Measurements from ENCODE around the gene ASIC2.

The ASIC2 gene

DNA sequence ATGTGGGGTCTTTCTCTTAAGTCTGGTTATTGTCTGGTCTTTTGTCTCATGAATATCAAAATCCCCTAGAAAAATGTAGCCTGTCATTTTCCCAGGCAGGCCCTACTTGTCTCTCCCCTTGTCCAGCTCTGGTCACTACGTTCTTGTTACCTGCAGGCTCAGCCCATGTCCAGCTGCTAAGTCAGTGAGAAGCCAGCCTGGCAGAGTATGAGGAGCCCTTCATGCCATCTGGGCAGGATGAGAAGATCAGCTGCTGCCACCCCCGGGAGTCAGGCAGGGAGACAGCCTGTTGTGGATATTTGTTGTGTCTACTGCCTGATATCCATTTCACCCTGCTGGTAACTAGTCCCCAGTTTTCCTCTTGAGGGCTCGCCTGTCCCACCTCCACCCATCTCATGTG lies 88.9 kb downstream of the ASIC2 start:
- no peak for DNase-seq (ENCODE audit: low spot score)

DNA sequence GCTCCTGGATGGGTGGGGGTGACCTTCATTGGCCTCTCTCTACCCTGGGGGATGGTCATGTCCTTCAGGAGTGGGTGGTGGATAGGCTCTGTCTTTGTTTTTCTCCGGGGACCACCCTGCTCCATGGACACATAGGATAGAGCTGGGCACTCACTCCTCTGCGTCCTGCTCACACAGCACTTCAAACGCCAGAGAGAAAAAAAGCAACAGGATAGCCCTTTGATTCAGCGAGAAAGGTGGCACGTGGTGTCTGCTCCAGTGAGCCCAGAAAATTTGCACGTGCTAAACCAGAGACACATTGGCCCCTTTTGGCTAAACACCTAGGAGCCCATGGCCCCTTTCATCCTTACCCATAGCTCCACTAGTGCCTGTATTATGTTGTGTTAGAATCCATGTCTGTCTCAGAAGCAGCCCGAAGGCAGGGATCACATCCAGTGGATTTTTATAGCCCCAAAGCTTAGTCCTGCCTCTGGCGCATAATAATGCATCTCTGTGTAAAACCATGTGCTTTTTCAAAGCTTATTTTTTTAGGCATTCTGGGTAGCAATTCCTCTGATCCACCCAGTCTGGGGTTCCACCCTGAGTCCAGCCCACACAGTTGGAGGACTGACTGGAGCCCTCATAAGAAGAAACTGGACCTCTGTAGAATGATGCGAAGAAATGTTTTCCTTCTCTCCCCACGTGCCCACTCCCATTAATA lies 90.1 kb downstream of the ASIC2 start:
- no peak for DNase-seq (ENCODE audit: low spot score)

- DNase-seq (ENCODE audit: low spot score) = no peak
Measured at GRCh38 chr17:33202021-33202420, 91.1 kb downstream of the ASIC2 start.

GRCh38 chr17:33201283-33201682 lies 91.8 kb downstream of the ASIC2 start:
- no peak for DNase-seq (ENCODE audit: low spot score)

GRCh38 chr17:33200587-33200986 lies 92.5 kb downstream of the ASIC2 start:
- DNase-seq (ENCODE audit: low spot score) = no peak

DNA sequence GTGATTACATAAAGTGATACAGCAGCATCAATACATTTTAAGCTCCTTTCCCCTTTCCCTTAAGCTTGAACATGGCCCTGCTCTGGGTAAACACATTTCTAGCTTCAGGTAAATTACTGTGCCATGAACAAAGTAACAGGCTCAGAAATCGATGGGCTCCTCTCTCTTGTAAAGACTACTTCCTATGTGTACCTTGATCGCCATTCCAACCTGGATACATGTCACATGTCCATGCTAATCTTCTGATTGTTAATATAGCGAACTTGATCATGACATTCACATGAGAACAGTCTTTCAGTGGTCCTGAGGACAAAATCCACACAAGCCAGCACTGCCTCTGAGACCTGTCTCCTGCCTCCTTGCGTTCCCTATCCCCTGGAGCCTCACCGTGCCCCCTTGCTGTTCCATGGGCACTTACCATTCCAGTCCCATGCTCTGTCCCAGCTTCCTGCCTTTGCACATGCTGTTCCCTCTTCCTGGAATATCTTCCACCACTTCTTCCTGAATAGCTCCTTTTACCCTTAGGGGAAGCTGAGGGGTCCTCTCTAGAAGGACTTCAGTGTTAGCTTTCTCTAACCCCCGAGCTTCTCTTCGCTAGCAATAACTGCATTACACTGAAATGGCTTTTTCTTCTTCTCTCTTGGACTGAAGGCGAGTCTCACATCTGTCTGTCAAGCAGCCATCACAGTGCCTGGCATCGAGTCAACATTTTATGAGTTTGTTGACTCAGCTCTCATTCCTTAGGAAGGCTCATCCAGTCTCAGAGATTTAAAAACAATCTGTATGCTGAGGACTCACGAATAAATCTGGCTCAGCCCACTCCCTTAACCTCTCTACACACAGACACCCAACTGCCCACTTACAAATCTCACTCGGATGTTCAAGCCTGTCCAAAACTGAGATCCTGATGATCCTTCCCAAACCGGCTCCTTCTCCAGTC lies 93.3 kb downstream of the ASIC2 start:
- DNase-seq (ENCODE audit: low spot score) = no peak

DNA sequence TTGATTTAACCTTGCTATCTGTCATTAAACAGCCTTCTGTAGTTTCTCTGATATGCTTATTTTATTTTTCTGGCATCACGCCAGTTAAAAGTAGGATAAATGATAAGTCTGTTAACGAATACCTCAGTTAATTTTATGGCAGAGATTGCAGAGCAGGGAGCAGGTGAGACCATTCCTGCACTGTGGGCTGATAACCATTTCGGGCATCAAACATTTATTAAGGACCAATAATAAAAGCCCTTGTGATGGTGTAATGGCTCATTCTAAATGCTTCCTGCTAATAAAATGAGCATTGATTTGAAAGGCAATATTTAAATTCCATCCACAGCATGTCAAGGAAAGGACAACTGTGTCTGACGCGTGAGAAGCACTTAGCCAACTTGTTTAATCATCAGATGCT lies 94.1 kb downstream of the ASIC2 start:
- DNase-seq (ENCODE audit: low spot score) = no peak

- DNase-seq (ENCODE audit: low spot score) = no peak
Measured at GRCh38 chr17:33197342-33197741, 95.8 kb downstream of the ASIC2 start.

DNA sequence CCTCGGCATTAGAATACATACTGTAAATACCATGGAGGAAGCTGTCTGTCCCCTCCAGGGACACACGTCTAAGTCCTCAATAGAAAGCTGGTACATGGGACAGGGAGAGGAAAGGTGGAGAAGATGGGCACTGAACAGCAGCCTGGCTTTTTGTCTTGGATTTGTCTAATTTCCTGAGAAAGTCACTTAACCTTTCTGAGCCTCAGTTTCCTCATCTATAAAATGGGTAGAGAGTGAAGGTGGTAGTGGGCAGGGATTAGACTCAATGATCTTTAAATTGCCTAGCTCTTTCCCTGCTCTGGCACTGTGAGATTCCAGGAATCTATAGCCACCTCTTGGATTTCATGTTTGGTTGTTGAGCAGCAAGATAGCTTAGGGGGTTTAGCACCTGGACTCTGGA lies 96.2 kb downstream of the ASIC2 start:
- no peak for DNase-seq (ENCODE audit: low spot score)

DNA sequence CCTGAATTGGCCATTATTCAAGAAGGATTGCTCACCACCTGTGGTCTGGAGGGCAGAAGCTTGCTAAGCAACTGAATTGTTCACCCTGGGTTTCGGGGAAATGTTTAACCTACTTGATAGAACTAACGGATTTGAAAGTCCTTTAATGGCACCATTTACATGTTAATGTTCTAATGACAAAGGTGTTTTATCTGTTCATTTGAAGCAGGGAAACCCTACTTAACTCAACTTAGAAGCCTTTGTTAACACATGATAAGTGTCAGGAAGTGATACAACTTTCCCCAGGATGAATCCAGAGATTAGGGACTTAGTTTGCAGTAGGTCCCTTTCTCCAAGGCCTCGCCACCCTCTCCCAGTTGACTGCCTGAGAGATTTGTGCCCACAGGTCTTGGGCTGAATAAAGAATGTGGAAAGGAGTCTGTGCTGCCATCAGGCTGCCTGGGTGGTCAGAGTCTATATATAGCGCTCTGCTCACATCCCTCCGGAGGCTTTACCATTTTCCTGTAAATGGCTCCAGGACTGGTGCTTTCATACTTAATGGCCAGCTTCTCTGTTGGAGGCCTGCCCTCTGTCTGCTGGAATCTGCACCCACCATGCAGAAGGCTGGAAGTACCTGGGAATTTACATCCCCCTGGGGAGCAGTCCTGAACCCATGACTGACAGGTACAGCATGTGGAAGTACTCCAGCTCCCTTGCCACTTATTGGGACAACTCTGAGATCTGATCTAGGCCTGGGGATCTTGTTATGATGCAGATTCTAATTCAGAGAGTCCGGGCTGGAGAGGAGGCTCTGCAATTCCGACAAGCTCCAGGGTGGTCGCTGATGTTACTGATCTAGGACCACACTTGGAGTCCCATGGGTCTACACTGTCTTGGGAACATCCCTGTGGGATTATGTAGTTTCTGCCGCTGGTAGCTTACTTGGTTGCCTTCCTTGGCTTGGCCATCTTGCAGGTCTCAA lies 99.9 kb downstream of the ASIC2 start:
- no peak for DNase-seq (ENCODE audit: low spot score)

GRCh38 chr17:33183487-33184026 lies 109.5 kb downstream of the ASIC2 start:
- no peak for DNase-seq (ENCODE audit: low spot score)

DNA sequence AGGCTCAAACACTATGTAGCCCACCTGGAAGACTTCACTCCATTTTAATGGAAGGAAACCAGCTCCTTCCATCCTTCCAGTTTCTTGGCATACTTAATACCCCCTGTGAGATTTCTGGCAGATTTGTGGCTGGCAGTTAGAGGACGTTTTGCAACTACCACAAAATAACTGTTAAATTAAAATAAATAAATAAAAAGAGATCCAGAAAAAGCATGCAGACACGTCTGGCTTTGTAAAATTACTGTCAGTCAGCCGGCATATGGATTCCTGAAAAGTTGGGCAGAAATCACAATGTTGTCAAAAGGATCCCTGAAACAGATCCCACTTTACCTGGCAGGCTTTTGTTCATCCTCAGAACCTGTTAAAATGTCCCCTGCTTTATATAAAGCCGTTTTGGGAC lies 113.9 kb downstream of the ASIC2 start:
- DNase-seq (ENCODE audit: low spot score) = no peak

- DNase-seq (ENCODE audit: low spot score) = no peak
Measured at GRCh38 chr17:33178681-33179080, 114.4 kb downstream of the ASIC2 start.

DNA sequence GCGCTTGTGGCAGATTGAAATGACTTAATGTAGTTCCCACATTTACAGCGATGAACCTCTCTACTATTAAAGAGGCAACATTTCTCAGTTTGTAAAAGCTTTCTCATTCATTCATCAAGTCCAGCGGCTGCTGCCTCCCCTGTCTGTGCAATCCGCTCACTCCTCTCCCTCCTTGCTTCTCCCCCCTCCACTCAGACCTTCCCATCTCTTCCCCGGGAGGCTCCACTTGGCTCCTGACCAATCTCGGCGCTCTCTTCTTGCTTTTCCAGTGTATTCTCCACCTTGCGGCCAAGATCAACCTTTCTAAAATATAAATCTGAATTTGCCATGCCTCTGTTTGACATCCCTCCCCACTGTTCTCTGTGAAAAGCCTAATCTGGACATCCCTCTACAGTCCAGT lies 117.5 kb downstream of the ASIC2 start:
- DNase-seq (ENCODE audit: low spot score) = no peak

- no peak for DNase-seq (ENCODE audit: low spot score)
Measured at GRCh38 chr17:33171931-33172330, 121.2 kb downstream of the ASIC2 start.

DNA sequence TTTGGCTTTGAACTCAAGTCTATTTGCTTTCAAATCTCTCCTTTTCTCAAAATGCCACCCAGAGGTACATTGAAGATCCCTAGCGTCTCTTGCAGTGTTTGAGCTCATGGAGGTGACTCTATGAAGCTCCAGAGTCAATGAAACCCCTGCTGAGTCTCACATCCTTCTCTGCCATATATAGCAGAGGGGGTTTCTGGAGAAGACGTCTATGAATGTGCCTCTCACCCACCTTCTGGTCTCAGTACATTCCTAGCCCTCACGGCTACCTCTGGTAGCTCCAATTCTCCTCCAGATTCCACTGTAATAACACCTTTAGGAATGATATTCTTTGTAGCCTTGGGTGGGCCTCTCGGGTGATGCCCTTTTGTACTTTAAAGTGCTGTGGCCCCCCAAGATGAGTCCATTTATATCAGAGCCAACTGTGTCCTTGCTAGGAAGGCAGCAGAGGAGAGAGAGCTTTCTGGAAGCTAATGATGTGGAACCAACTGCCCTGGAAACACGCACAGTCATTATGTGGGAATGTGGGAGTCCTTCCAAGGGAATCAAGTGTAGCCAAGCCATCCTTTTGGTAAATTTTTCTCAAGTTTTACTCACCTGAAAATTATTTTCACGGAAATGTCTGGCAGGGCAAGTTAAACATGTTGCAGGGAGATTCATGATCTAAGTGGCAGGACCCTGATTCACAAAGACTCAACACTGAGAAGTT lies 123.4 kb downstream of the ASIC2 start:
- no peak for DNase-seq (ENCODE audit: low spot score)

DNA sequence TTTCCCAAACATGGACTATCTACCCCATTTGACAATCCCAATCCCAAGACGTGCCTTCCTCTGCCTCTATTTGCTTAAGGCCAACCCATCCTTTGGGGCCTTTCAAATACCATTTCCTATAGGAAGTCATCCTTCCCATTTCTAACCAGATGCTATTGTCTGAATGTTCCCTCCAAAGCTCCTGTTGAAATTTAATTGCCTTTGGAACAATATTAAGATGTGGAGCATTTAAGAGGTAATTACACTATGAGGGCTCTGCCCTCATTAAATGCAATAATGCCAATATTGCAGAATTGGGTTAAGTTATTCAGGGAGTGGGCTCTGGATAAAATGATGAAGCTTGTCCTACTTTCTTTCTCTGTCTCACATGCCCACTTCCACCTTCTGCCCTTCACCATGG lies 125.4 kb downstream of the ASIC2 start:
- no peak for DNase-seq (ENCODE audit: low spot score)

DNA sequence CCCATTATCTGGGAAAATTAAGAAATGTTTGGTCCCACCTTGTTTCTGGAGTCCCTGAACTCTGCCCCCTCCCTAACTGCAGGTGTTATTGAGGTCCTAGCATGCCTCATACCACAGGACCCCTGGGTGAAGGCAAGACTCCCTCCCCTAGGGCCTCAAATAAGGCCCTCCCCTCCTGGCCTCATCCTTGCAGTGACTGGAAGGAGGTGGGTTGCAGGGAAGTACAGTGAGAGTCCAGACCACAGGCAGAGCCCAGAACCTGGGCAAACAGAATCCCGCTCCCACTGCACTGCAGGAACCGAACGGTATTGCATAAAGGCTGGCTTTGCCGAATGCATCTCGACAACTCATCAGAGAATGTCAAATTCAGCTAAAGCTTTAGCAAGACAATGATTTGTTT lies 126.6 kb downstream of the ASIC2 start:
- DNase-seq (ENCODE audit: low spot score) = no peak

DNA sequence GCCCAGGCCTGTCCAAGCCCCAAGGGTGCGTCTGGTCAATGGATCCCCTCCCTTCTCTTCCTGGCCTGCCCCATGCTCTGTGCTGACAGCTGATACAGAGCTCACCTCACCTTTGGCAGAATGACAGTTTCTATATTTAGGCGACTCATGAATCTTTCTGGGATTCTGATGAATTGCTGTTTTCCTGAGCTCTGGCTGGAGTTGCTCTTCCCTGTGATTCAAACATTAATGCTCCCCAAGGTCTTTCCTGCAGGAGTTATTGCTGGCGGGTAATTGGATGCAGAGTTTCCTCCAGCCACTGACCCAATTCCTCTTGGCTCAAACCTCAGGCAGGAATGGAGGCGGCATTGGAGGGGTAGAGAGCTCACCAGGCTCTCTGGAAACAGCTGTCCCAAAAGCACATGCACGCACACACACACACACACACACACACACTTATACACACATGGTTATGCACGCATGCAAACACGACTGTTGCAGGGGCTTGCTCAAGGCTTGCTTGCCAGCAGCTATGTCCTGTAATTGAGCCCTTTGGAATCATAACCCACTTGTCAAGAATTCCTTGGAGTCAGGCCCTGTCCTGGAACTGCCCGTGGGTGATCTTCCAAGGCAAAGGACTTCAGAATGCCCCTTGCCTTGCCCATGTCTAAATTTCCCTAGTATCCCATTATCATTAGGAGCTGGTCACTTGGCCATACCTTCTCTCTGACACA lies 128.8 kb downstream of the ASIC2 start:
- no peak for DNase-seq (ENCODE audit: low spot score)

DNA sequence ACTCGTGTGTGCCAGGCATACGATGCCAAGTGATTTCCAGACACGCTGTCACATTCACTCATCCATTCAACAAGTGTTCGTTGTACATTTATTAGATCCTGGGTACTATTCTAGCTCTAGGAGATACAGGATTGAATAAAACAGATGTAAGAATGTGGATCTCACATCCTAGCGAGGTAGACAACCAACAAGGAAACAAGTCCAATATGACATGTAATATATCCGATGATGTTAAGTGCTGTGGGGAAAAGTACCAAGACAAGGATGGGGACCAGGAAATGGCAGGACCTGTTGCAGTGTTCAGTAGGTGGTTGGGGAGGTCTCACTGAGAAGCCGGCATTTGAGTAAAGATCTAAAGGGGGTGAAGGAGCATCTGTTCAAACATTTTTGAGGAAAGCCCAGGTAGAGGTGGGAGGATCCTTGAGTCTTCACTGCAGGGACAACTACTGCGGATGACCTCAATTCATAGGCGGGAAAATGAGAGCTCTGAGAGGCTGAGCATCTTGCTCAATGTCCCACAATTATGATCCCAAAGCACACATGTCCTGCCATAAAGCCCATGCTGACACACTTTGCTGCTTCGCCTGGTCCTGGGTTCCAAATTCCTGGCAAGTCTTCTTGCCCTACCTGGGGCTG lies 129.4 kb downstream of the ASIC2 start:
- no peak for DNase-seq (ENCODE audit: low spot score)

Data from HuH-7 (cell line).